Pancreas (tissue), 10 donors: ENCODE data around the gene SKIC2. TPM values are rescaled to one million over a fixed set of nuclear protein-coding genes. Genes with fewer than 3 reads are reported as not detected.

Experiments used
- ATAC-seq, 4 donors: fragments of 200-7000 bp; cut with Tn5 transposase; one replicate each; pipeline versions ENCODE4 v1.8.0 to v1.9.1; 2020; ENCODE audit warnings: mild to moderate bottlenecking in 4 of 4, moderate library complexity in 4 of 4
- DNase-seq, 6 donors: peaks; one replicate each; pipeline ENCODE4 v3.0.0-alpha.2; 2020
- FAIRE-seq: peaks from 2 replicates; lab custom pipeline; 2012; peaks lifted over from hg19 to GRCh38; lab: Jason Lieb, UNC
- H3K27ac ChIP-seq, 4 donors: fragments of 200-600 bp; sonication (generic); 1 replicate in 3 of 4; 2 replicates in 1 of 4; pipeline versions ENCODE4 v1.5.0 to v1.8.0; 2020
- H3K27me3 ChIP-seq, 4 donors: fragments of 200-600 bp; one replicate each; pipeline ENCODE4 v1.8.0; 2021
- H3K36me3 ChIP-seq, 3 donors: fragments of 200-600 bp; sonication (generic) in 1 of 3; one replicate each; pipeline versions ENCODE4 v1.5.0 to v1.8.0; 2020 to 2021
- H3K4me1 ChIP-seq, 3 donors: fragments of 200-600 bp; one replicate each; pipeline ENCODE4 v1.8.0; 2021
- H3K4me3 ChIP-seq, 4 donors: fragments of 200-600 bp; sonication (generic) in 2 of 4; one replicate each; pipeline versions ENCODE4 v1.5.0 to v1.8.0; 2020 to 2021
- H3K9me3 ChIP-seq, 4 donors: fragments of 200-600 bp; one replicate each; pipeline ENCODE4 v1.8.0; 2021
- CTCF ChIP-seq, 4 donors: fragments of 200-600 bp; sonication (generic) in 3 of 4; IDR thresholded peaks; one replicate each; pipeline versions ENCODE4 v1.5.0 to v1.8.0; 2021; ENCODE audit warnings: antibody characterized with exemption in 4 of 4
- WGBS, 2 donors: extraction: QIAGEN DNeasy Blood & Tissue Kit; methylation state at CpG; one replicate each; pipeline ENCODE4 v1.1.7; 2013; 5-methylcytosine and 5-hydroxymethylcytosine counted together
- intact Hi-C, 3 donors: fragments of 100-400 bp; cut with DNase I; formaldehyde crosslinking; loops; one replicate each; pipeline versions ENCODE4 v1.11.1 to v1.14.2; 2022
- polyA plus RNA-seq, 2 donors: library from polyadenylated mRNA; stranded (reverse); fragments of 200-250 nt; gene quantifications; one replicate each; pipeline ENCODE4 v1.2.3, GENCODE V29; 2013
- total RNA-seq, 6 donors: library from RNA; stranded (reverse); fragmentation: NEBNext Ultra II Directional in 4 of 6; extraction: Animal tissue kit (Norgen Biotek cat#: 25700) in 4 of 6; gene quantifications; one replicate each; pipeline versions ENCODE4 v1.2.1 to v1.2.4, GENCODE V29; 2021 to 2023
- donor health status: healthy with polysubstance abuse.
- donor health status: DM: no; HTN: no; CAD: no; lungs with moderate emphysema.
- donor health status: DM: no; HTN: no; CAD: no.
- donor health status: control.
- donor health status: control.
- donor health status: Bipolar disorder and iron deficiency.
- donor health status: DM: yes; HTN: yes; CAD: no.
- donor health status: DM: no; HTN: no; CAD: no.
- donor health status: DM: no; HTN: no; CAD: no.
- donor health status: DM: yes; HTN: yes; CAD: no.

The SKIC2 gene
- total and polyA plus RNA-seq, 8 donors, result 21.4 to 163 (median 30.3) TPM

- WGBS, 2 donors, result 52 to 54% methylated on average over 5 of the region's 5 CpGs
- Histone ChIP-seq H3K4me1 (no peaks in the 10 kb centered on the region), H3K9me3 (no peaks in the 10 kb centered on the region), H3K36me3 (peaks cover 0 to 26% (median 14%) of the 10 kb centered on the region in 3 donors), H3K4me3 (no peak overlapping the region), H3K27me3 (no peaks in the 10 kb centered on the region), H3K27ac (peak overlapping the region in 1 of 4 donors; percentile 19)
- peak; percentile 55 to 92 (median 80) for ATAC-seq
- peak in 5 of 6 donors; percentile 34 to 85 (median 67) for DNase-seq
- TF ChIP-seq CTCF (IDR thresholded peaks at IDR 0.05), result peak; percentile 37 to 75 (median 73)
- FAIRE-seq, result no peak
- intact Hi-C loops, result loop anchor here in 2 of 3 donors (10.0 kb wide), 1 partner anchor 47 kb away; the partner anchor contains the start of gene ZBTB12 (in 2 of the 2)
Observed at GRCh38 chr6:31952140-31952805, 6.7 kb upstream of the SKIC2 start.

- Histone ChIP-seq H3K27ac (no peak overlapping the region), H3K36me3 (peaks cover 0 to 26% (median 14%) of the 10 kb centered on the region in 3 donors), H3K9me3 (no peaks in the 10 kb centered on the region), H3K4me1 (peaks cover 0 to 6% (median 0%) of the 10 kb centered on the region in 3 donors), H3K27me3 (no peaks in the 10 kb centered on the region), H3K4me3 (no peak overlapping the region)
- ATAC-seq, result no peak
- 72 to 74% methylated on average over 5 of the region's 5 CpGs for WGBS, 2 donors
- intact Hi-C loops, result loop anchor here in 2 of 3 donors (10.0 kb wide), 1 partner anchor 48 kb away; the partner anchor contains the start of gene ZBTB12 (in 2 of the 2)
- no peak for FAIRE-seq
- TF ChIP-seq CTCF (IDR thresholded peaks at IDR 0.05), result no peak
- no peak for DNase-seq
Observed at GRCh38 chr6:31952890-31953289, 6.1 kb upstream of the SKIC2 start.

GRCh38 chr6:31954511-31954910, 4.5 kb upstream of the SKIC2 start:
- intact Hi-C loops, result loop anchor here in 2 of 3 donors (10.0 kb wide), 1 partner anchor 50 kb away; the partner anchor contains the start of gene ZBTB12 (in 2 of the 2)
- no peak for ATAC-seq
- H3K9me3 ChIP-seq, result no peaks in the 10 kb centered on the region
- no peak overlapping the region for H3K4me3 ChIP-seq
- H3K27me3 ChIP-seq, result no peaks in the 10 kb centered on the region
- WGBS, 2 donors, result 96% methylated on average over 28 of the region's 28 CpGs
- no peak for DNase-seq
- TF ChIP-seq CTCF (IDR thresholded peaks at IDR 0.05), result no peak
- H3K4me1 ChIP-seq, result peaks cover 0 to 13% (median 3%) of the 10 kb centered on the region in 3 donors
- H3K27ac ChIP-seq, result no peak overlapping the region
- FAIRE-seq, result no peak
- peaks cover 0 to 26% (median 14%) of the 10 kb centered on the region in 3 donors for H3K36me3 ChIP-seq

GRCh38 chr6:31956796-31957195, 2.2 kb upstream of the SKIC2 start:
- TF ChIP-seq CTCF (IDR thresholded peaks at IDR 0.05), result no peak
- H3K9me3 ChIP-seq, result no peaks in the 10 kb centered on the region
- ATAC-seq (no peak), DNase-seq (no peak), FAIRE-seq (no peak)
- intact Hi-C loops, result loop anchor here in 2 of 3 donors (10.0 kb wide), 1 partner anchor 52 kb away; the partner anchor contains the start of gene ZBTB12 (in 2 of the 2)
- no peak overlapping the region for H3K27ac ChIP-seq
- 60 to 94% methylated on average over 3 of the region's 3 CpGs for WGBS, 2 donors
- no peak overlapping the region for H3K4me3 ChIP-seq
- H3K27me3 ChIP-seq, result no peaks in the 10 kb centered on the region
- H3K36me3 ChIP-seq, result peaks cover 0 to 31% (median 14%) of the 10 kb centered on the region in 3 donors
- peaks cover 0 to 14% (median 6%) of the 10 kb centered on the region in 3 donors for H3K4me1 ChIP-seq
